ENCODE data around the gene TMEM198. TPM values are rescaled to one million over a fixed set of nuclear protein-coding genes. Genes with fewer than 3 reads are reported as not detected.

Gene TMEM198
- total RNA-seq, 1 donor from 2014 or later = not detected

DNA sequence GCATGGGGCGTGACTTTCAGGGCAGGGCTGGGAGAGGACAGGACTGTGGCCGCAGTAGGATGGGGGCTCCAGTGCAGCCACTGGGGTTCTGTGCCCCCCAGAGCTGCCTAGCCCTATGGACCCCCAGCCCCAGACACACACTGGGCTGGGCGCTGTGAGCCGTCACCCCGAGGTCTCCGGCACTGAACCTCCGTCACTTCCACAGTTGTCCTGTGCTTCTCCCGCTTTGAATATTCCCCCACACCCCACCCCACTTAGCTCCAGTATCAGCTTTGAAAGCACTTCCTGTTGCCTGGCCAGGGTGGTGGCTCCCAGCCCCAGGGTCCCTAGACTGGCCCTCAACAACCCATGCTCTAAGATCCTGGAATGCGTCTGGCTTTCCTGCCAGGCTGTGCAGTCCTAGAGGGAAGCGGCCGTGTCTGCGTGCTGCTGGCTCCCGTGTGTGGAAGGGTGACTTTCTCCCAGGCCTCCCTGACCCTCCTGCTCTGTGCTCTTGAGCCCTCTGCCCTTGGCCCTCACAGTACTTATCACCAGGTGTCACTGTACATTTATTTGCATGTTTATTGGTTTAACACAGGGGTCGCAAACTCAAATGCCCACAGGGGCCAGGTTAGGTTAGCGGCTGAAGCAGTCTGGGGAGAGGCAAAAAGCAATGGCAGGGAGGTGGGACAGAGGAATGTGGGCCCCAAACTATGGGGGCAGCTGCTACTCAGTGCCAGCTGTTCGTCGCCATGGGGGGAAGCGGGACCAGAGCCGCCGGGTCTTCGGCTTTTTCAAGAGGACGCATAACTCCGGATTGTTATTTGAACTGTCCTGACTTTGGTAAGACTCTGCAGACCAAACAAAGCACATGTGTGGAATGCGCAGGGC lies 17.6 kb downstream of the TMEM198 start:
- no peak for DNase-seq (ENCODE audit: low read depth, low spot score)

DNA sequence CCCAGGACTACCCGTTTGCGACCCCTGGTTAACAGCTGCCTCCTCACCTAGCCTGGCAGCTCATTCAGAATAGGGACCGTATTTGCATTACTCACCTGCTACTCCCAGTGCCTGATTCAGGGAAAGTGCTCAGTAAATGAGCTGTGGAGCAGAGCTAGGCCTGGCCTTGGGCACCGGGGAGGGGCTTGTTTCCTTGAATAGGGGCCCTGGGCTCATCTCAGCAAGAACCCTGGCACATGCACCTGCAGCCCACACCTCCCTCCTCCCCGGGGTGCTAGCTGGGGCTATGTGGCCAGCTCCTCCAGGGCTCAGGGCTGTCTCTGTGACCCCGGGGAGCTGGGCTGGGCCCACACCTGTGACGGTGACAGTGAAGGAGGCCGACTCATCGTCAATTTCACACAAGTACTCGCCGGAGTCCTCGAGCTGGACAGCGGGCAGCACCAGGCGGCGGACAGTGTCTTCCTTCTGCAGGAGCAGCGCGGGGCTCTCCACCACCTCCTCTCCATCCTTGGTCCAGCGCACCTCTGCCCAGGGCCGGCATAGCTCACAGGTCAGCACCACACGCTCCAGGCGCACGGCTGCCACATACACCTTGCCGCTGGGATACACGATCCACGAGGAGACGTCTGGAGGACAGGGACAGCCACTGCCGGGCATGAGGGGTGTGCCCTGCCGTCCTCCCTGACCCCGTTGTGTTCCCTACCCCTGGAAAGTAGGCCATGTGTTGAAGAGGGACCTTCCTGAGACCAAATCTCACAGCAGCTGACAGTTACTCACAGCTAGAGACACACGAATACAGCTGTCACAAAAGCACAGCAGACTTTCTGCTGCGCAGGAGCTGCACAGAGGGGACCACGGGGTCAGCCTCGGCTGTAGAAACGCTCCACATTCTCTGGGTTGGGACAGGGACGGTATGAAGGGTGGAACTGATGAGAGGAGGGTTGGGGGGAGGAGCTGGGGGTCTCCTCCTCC lies 18.5 kb downstream of the TMEM198 start:
- DNase-seq (ENCODE audit: low read depth, low spot score) = no peak

DNA sequence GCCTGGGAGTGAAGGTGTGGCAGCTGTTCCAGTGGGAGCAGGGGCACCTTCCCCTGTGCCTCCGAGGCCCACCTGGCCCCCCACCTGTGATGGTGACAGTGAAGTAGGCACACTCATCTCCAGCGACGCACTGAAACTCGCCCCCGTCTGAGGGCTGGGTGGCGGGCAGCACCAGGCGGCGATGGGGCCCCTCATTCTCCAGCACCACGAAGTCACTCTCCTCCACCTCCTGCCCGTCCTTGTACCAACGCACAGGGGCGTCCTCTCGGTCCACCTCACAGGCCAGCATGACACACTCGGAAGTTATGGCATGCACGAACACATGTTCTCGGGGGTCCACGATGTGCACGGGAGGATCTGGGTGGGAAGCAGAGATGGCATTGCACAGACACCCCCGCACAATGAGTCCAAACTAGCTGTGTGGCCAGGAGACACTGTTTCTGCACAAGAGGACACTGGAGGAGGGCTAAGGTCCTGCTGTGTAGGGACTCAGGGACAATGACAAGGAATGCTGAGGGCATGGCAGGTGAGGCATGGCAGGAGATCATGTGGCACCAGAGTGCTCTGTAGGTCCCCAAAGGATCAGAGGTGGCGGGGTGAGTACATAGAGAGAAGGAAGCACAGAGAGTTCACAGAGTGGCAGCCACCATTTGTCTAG lies 19.6 kb downstream of the TMEM198 start:
- DNase-seq (ENCODE audit: low read depth, low spot score) = no peak

DNA sequence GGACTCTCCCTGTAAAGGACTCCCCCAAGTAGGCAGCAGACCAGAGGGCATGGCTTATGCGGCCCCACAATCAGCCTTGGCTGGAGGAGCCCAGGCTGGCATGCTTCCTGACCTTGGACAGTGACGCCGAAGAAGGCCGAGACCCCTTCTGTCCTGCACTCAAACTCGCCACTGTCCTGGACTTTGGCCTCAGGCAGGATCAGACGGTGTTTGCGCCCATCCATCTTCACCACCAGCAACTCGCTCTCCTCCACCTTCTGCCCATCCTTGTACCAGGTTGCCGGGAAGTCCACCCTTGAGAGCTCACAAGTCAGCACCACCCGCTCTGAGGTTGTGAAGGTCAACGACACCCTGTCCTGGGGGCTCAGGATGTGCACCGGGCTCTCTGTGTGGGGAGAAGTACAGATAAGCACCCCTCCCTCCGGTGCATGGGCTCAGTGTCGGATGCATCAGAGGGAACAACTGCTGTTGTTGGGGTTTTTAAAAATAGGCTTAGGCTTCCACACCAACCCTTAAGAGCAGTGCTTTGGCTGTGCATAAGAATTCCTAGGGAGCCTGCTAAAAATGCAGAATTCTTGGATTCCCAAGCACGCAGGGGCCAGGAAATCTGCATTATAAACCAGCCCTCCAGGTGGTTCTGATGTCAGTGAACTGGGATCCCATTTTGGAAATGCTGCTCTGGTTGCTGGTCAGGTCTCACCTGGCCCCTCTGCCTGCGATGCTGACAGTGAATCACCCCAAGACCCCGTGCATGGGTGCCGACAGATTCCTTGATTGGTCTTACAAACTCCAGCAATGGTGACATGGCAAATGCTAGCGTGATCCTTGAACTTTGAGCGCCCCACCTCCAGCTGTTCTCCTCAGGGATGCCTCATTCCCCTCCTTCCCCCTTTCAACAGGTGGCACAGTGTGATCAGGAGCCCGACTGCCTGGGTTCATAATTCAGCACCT lies 21.6 kb downstream of the TMEM198 start:
- DNase-seq (ENCODE audit: low read depth, low spot score) = no peak

DNA sequence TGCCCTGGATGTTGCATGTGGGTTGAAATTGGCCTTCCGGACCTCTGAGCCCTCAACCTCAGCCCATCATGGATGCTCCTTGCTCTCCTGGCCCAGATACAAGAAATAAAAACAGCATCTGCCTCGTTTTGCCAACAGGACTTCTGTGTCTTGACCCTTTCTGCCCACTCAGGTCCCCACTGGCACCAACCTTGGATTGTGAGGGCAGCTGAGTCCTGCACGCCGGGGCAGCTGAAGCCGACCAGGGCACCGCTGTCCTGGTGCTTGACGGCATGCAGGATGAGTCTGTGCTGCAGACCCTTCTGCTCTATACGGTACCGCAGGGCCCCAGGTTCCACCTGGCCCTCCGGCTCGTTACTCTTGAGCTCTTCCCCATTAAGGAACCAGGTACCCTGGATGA lies 22.8 kb downstream of the TMEM198 start:
- DNase-seq (ENCODE audit: low read depth, low spot score) = no peak

DNA sequence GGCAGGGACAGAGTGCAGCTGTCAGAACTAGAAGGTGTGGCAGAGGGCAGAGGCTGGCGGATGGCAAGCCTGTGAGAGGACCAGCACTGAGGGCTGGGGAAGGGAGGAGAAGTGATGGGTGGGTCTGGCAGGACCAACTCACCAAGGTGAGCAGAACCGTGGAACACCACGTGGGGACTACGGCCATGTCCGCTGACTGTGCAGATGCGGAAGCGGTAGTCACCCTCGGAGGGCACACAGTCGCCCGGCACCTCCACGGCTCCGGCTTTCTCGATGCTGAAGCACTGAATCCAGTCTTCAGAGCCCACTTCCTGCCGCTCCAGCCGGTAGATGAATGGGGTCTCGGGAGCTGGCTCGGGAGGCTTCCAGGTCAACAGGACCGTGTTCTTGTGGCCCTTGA lies 23.3 kb downstream of the TMEM198 start:
- no peak for DNase-seq (ENCODE audit: low read depth, low spot score)

DNA sequence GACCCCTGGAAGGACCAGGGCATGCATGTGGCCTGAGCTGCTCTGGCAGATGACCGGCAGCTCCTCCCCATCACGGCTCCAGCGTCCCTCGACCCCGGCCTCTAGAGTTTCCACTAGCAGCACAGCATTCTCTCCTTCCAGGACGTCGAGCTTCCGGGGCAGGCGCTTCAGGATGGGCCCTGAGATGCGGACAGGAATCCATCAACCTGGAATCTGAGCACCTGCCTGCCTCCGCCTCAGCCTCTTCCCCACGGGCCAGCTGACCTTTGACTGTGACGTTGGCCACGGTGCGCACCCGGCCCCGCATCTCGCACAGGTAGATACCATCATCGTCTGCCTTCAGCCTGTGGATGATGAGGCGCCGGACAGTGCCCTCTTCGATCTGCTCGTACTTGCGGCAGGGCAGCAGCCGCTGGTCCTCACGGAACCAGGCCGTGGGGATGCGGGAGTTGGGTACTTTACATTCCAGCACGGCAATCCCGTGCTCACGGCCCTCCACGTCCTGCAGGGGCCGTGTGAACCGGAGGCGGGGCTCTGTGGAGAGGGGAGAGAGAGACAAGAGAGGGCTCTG lies 24.0 kb downstream of the TMEM198 start:
- no peak for DNase-seq (ENCODE audit: low read depth, low spot score)

DNA sequence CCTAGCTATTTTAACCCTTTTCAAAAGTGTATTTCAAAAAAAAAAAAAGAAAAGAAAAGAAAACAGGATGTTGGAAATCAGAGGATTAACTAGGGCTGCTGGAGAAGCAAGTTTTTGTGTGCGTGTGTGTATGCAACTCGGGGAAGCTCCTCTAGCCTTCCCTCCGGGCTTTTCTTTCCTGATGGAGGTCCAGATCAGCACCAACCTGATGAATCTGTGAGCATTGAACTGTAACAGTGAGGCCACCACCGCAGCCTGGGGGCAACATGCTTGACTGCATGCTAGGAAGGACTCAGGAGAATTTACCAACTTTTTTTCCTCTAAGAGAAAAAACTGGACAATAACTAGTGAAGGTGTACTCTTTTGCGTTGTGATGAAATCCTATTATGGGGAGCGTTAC lies 25.2 kb downstream of the TMEM198 start:
- no peak for DNase-seq (ENCODE audit: low read depth, low spot score)

DNA sequence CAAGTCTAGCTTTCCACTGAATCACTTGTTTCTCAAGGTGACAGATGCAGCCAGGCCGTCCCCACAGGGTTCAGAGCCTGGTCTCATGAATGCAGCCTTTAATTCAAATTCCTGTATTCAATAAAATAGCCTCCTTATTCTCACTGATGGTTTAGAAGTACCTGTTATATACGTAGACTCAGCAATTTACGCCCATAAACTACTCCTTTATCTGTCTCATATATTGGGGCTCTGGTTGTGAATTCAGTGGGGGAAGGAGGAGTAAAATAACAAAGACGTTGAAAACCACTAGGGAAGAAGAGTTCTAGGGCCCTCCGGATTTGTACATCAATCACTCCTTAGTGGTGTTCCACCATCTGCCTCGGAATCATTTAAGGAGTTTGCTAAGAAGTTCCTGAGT lies 25.8 kb downstream of the TMEM198 start:
- DNase-seq (ENCODE audit: low read depth, low spot score) = no peak

DNA sequence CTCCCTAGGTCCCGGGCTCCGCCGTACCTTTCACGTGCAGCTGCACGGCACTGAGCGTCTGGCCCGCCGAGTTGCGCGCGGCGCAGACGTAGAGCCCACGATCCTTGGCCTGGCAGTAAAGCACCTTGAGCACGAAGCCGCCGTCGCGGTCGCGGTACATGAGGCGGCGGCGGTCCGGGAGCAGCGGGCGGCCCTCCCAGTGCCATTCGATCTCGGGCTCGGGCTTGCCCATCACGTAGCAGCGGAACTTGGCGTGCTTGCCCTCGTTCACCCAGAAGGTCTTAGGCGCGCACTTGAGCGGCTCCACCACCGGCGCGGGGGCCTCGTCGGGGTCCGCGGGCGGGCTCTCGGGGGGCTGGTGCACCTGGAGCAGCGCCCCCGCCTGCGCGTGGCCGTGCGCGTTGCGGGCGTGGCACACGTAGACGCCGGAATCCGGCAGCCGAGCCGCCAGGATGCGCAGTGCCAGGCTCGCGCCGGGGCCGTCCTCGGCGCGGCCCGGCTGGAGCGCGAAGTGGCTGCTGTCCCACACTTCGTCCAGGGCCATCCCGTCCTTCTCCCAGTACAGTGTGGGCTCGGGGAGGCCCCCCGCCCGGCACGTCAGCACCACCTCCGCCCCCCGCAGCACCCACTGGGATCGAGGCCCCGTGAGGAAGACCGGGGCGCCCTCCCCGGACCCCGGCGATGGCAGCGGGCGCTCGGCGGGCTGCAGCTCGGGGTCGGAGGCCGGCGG lies 26.5 kb downstream of the TMEM198 start:
- no peak for DNase-seq (ENCODE audit: low read depth, low spot score)

DNA sequence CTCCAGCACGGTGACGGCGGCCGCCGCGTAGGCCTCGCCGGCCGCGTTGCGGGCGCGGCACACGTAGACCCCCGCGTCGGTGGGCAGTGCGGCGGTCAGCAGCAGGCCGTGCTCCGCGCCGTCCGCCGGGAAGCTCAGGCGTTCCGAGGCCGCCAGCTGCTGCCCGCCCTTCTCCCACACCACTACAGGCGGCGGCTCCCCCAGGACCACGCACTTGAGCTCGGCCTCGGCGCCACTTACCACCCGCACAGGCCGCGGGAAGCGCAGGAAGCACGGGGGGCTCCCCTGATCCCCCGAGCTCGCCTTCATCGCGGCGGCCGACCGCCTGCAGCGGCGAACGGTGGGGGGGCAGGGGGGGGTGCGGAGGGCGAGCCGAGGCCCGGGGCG lies 27.1 kb downstream of the TMEM198 start:
- DNase-seq (ENCODE audit: low read depth, low spot score) = no peak

DNA sequence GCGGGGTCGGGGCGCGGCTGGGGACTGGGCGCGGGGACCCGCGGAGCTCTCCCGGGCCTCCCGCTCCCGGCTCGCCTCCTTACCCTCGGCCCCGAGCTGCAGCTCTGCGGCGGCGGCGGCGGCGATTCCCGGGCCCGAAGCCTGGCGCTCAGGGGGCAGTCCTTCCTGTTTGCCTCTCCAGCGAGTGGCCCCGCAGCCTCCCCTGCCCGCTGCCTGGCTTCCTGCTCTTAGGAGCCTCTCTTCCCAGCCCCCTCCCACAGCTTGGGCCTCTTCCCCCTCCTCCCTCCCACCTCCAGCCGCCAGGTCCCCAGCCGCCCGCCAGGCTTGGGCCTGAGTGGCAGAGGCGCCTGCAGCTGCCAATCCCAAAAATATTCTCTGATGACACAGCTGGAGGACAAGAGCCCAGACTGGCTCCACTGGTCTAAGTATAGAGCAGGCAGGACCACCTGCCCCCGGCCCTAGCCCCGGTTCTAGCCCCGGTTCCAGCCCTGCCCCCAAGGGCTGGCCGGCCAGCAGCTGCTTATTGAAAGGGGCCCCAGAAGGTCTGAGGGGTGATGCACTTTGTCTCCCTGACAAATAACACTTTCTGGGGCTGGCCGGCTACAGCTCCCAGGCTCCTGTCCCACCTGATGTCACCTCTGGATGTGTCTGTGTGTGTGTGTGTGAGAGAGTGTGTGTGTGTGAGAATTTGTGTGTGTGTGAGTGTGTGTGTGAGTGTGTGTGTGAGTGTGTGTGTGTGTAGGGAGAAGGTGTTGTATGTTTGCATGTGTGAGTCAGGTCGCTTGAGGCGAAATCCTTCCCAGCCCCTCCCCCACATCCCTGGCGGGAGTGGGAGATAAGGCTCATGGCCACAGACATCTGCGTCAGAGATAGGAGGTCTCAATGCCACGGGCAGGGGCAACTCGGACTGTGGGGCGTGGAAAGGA lies 27.7 kb downstream of the TMEM198 start, which contains the start of gene OBSL1:
OBSL1 (minus strand) TSS at position 229 of the 926 bp plus-strand sequence. CDS start 307 bp downstream, outside the sequence.
- peak; percentile 19 for DNase-seq (ENCODE audit: low read depth, low spot score)

DNA sequence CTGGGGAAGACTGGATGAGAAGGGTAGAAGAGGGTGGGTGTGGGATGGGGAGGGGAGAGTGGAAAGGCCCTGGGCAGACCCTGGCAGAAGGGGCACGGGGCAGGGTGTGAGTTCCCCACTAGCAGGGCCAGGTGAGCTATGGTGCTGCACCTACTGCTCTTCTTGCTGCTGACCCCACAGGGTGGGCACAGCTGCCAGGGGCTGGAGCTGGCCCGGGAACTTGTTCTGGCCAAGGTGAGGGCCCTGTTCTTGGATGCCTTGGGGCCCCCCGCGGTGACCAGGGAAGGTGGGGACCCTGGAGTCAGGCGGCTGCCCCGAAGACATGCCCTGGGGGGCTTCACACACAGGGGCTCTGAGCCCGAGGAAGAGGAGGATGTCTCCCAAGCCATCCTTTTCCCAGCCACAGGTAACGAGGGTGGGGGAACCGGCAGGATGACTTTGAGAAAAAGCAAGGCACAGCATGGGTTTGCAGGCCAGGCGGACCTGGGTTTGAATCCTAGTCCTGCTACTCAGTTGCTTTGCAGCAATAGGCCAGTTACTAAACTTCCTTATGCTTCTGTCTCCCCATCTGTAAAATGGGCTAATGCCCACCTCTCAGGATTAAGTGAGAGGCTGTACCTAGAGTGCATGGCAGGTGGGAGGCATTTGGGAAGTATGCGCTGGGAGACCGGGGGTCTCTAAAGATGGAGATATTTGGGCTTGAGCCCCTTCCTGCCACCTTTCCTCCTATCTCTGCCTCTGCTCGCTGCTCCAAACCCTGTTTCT lies 28.6 kb downstream of the TMEM198 start, which contains the start of gene INHA:
INHA (plus strand) TSS at position 74 of the 765 bp plus-strand sequence; CDS start at position 139, 65 bp downstream.
- no peak for DNase-seq (ENCODE audit: low read depth, low spot score)

DNA sequence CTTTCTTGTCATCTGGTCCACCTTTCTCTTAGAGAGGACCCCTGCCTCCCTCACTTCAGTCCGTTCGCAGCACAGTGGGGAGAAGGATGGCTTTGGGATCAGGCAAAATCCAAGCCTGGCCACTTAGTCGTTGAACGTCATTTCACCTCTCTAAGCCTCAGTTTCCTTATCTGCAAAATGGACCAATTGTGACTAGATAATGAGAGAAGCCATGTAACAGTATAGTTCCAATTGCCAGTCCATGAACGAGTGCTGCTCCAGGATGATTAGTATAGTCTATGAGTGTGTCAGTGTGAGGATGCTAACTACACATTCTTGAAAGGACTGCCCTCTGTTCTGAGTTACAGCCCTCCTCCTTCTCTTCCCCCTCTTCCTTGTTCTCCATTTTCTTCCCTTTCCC lies 29.3 kb downstream of the TMEM198 start:
- no peak for DNase-seq (ENCODE audit: low read depth, low spot score)

DNA sequence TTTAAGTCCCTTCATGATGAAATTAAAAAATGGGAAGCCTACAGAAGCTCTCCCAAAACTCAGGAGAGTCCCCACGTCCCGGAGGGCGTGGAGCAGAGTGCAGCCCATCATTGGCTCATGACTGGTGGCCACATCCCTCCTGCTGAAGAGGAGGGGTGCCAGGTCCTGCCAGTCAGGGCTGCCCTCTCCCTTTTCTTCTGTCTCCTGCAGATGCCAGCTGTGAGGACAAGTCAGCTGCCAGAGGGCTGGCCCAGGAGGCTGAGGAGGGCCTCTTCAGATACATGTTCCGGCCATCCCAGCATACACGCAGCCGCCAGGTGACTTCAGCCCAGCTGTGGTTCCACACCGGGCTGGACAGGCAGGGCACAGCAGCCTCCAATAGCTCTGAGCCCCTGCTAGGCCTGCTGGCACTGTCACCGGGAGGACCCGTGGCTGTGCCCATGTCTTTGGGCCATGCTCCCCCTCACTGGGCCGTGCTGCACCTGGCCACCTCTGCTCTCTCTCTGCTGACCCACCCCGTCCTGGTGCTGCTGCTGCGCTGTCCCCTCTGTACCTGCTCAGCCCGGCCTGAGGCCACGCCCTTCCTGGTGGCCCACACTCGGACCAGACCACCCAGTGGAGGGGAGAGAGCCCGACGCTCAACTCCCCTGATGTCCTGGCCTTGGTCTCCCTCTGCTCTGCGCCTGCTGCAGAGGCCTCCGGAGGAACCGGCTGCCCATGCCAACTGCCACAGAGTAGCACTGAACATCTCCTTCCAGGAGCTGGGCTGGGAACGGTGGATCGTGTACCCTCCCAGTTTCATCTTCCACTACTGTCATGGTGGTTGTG lies 30.9 kb downstream of the TMEM198 start:
- DNase-seq (ENCODE audit: low read depth, low spot score) = no peak

Measured in pulmonary artery endothelial cell (primary cell).